Measurements from ENCODE around the gene LHFPL3. TPM values are rescaled to one million over a fixed set of nuclear protein-coding genes. Genes with fewer than 3 reads are reported as not detected.
A peak's percentile ranks its signal among the peaks of the same experiment; 100 is the strongest.

LHFPL3 gene
- total and polyA plus RNA-seq, 2 of the 13 experiments (the other 11 are each of a cell fraction or from before 2014, with no cell fraction given) = not detected

DNA sequence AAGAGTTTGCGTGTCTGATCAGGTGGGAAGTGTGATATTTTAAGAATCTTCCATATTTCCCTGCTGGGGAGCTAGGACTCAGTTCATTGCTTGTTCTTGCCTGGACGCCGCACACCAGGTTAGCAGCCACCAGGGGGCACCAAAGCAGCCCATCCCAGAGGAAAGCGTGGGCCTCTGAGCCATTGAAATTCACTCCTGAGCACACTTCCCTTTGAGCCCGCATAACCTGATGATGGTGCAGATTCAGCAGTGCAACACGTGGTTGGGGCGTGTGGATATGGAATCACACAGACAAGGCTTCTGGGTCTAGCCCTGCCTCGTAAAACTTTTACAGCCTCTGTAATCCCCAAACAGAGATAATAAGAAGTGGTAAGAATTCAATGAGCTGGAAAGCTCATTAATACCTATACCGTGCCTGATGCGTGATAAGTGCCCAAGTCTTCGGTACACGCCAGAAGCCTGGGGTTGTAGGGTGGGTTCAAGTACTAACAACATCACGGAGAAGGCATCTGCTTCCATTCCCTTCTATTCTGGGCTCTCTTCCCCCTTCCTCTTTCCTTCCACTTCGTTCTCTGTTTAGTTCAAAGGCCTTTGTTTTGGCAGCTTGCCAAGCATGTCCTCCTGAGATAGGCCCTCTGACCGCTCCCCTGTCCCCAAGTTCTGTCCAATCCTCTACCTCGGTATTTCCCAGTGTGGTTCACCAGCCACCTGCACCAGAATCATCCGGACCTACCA lies 555.5 kb downstream of the LHFPL3 start (continued):
- TF ChIP-seq ZNF724P (CRISPR knock-in tag; IDR thresholded peaks at IDR 0.05; ENCODE audit: borderline replicate concordance) = no peak
- peak; percentile 78; the same call in 1 of the 2 replicates for TF ChIP-seq MLX (CRISPR knock-in tag; IDR thresholded peaks at IDR 0.05)
- no peak; the same call in 1 of the 2 replicates for TF ChIP-seq NFE2L2 (IDR thresholded peaks at IDR 0.05; ENCODE audit: low read length)
- TF ChIP-seq ZNF432 (CRISPR knock-in tag; IDR thresholded peaks at IDR 0.05; ENCODE audit: borderline replicate concordance) = no peak
- TF ChIP-seq ZBTB14 (CRISPR knock-in tag; IDR thresholded peaks at IDR 0.05) = no peak
- no peak for TF ChIP-seq SOX6 (IDR thresholded peaks at IDR 0.05)
- peak; percentile 36 for TF ChIP-seq SOX6 (CRISPR knock-in tag; IDR thresholded peaks at IDR 0.05)
- TF ChIP-seq NR2F2 (IDR thresholded peaks at IDR 0.05; ENCODE audit: borderline replicate concordance, low read depth) = no peak
- no peak for TF ChIP-seq DR1 (CRISPR knock-in tag; IDR thresholded peaks at IDR 0.05)
- no peak; the same call in 1 of the 2 replicates for TF ChIP-seq ZBTB34 (CRISPR knock-in tag; IDR thresholded peaks at IDR 0.05)
- TF ChIP-seq, protein P1, sequence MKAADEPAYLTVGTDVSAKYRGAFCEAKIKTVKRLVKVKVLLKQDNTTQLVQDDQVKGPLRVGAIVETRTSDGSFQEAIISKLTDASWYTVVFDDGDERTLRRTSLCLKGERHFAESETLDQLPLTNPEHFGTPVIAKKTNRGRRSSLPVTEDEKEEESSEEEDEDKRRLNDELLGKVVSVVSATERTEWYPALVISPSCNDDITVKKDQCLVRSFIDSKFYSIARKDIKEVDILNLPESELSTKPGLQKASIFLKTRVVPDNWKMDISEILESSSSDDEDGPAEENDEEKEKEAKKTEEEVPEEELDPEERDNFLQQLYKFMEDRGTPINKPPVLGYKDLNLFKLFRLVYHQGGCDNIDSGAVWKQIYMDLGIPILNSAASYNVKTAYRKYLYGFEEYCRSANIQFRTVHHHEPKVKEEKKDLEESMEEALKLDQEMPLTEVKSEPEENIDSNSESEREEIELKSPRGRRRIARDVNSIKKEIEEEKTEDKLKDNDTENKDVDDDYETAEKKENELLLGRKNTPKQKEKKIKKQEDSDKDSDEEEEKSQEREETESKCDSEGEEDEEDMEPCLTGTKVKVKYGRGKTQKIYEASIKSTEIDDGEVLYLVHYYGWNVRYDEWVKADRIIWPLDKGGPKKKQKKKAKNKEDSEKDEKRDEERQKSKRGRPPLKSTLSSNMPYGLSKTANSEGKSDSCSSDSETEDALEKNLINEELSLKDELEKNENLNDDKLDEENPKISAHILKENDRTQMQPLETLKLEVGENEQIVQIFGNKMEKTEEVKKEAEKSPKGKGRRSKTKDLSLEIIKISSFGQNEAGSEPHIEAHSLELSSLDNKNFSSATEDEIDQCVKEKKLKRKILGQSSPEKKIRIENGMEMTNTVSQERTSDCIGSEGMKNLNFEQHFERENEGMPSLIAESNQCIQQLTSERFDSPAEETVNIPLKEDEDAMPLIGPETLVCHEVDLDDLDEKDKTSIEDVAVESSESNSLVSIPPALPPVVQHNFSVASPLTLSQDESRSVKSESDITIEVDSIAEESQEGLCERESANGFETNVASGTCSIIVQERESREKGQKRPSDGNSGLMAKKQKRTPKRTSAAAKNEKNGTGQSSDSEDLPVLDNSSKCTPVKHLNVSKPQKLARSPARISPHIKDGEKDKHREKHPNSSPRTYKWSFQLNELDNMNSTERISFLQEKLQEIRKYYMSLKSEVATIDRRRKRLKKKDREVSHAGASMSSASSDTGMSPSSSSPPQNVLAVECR (CRISPR knock-in tag; IDR thresholded peaks at IDR 0.05; ENCODE audit: borderline replicate concordance) = no peak
- no peak for TF ChIP-seq SP1 (IDR thresholded peaks at IDR 0.05)
- no peak for TF ChIP-seq SP1 (CRISPR knock-in tag; IDR thresholded peaks at IDR 0.05)
- TF ChIP-seq E2F2 (CRISPR knock-in tag; IDR thresholded peaks at IDR 0.05; ENCODE audit: borderline replicate concordance) = no peak
- TF ChIP-seq THAP11 (CRISPR knock-in tag; IDR thresholded peaks at IDR 0.05) = 0 out of 2 replicates have a peak, but pooled peaks have one; percentile 13
- TF ChIP-seq ZNF274 (CRISPR knock-in tag; IDR thresholded peaks at IDR 0.05) = 0 out of 2 replicates have a peak, but pooled peaks have one; percentile 22
- TF ChIP-seq MAZ (IDR thresholded peaks at IDR 0.05; ENCODE audit: borderline replicate concordance, low read depth, low read length) = no peak
- TF ChIP-seq MAZ (CRISPR knock-in tag; IDR thresholded peaks at IDR 0.05; ENCODE audit: low read depth) = no peak
- TF ChIP-seq RORA (CRISPR knock-in tag; IDR thresholded peaks at IDR 0.05) = no peak
- TF ChIP-seq NFKBIZ (CRISPR knock-in tag; IDR thresholded peaks at IDR 0.05) = 0 out of 2 replicates have a peak, but pooled peaks have one; percentile 49
- TF ChIP-seq ZNF768 (CRISPR knock-in tag; IDR thresholded peaks at IDR 0.05) = no peak
- 0 out of 2 replicates have a peak, but pooled peaks have one; percentile 57 for TF ChIP-seq KLF6 (CRISPR knock-in tag; IDR thresholded peaks at IDR 0.05)
- no peak for TF ChIP-seq EEA1 (CRISPR knock-in tag; IDR thresholded peaks at IDR 0.05; ENCODE audit: borderline replicate concordance)
